ENCODE measurements around the gene SUMF2.

DNA sequence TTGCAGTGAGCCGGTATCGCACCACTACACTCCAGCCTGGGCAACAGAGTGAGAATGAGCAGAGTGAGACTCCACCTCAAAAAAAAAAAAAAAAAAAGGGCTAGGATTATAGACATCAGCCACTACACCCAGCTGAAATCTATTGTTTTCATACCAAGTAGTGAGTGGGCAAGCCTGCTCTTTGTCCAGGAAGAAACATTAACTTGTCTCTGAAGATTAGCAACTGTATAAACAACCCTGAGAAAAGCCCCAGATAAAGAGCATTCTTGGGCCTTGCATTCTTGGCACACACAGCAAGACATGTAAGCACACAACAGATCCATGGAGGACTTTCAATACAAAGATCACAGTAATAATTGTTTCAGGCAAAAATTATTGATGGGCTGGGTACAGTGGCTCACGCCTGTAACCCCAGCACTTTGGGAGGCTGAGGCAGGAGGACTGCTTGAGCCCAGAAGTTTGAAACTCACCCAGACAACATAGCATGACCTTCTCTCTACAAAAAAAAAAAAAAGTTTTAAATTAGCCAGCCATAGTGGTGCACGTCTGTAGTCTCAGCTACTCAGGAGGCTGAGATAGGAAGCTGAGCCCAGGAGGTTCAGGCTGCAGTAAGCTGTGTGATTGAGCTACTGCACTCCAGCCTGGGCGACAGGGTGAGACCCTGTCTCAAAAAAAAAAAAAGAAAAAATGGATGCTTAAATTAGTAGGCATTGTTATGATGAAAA is 17.2 kb upstream of the SUMF2 start:
- TF ChIP-seq, protein P1, sequence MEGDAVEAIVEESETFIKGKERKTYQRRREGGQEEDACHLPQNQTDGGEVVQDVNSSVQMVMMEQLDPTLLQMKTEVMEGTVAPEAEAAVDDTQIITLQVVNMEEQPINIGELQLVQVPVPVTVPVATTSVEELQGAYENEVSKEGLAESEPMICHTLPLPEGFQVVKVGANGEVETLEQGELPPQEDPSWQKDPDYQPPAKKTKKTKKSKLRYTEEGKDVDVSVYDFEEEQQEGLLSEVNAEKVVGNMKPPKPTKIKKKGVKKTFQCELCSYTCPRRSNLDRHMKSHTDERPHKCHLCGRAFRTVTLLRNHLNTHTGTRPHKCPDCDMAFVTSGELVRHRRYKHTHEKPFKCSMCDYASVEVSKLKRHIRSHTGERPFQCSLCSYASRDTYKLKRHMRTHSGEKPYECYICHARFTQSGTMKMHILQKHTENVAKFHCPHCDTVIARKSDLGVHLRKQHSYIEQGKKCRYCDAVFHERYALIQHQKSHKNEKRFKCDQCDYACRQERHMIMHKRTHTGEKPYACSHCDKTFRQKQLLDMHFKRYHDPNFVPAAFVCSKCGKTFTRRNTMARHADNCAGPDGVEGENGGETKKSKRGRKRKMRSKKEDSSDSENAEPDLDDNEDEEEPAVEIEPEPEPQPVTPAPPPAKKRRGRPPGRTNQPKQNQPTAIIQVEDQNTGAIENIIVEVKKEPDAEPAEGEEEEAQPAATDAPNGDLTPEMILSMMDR (IDR thresholded peaks at IDR 0.05) = no peak
- no peak for TF ChIP-seq POLR2A (IDR thresholded peaks at IDR 0.05)
